GM12878 (cell line): ENCODE data around the gene GALNTL6. TPM values are rescaled to one million over a fixed set of nuclear protein-coding genes. Genes with fewer than 3 reads are reported as not detected.

Source experiments
- ATAC-seq: fragments of 200-7000 bp; cut with Tn5 transposase; 3 replicates; pipeline ENCODE4 v1.9.1; 2020; ENCODE audit warnings: mild to moderate bottlenecking, moderate library complexity
- BruUV-seq: library from RNA; stranded (reverse); fragments of 400-500 nt; replicated peaks from 2 replicates; lab custom pipeline; 2021; lab: Mats Ljungman, UMichigan
- CTCF ChIA-PET: fragments of 300-600 bp; sonication (Branson Sonifier 250); formaldehyde crosslinking; extraction: SDS; loops from one replicate; lab custom pipeline; 2021; ENCODE audit warnings: inconsistent platforms; lab: Yijun Ruan, JAX
- POLR2A ChIA-PET: fragments of 350-600 bp; formaldehyde crosslinking; extraction: SDS; loops from one replicate; lab custom pipeline; 2021; ENCODE audit warnings: inconsistent platforms; lab: Charles Lee
- RAD21 ChIA-PET: fragments of 300-600 bp; sonication (Branson Sonifier 250); formaldehyde crosslinking; loops from one replicate; lab custom pipeline; 2023; ENCODE audit warnings: antibody characterized with exemption; ENCODE audit not compliant: unreplicated experiment; lab: Charles Lee
- SMC1A ChIA-PET: fragments of 300-600 bp; sonication (Branson Sonifier 250); formaldehyde crosslinking; loops from one replicate; lab custom pipeline; 2023; ENCODE audit not compliant: unreplicated experiment, uncharacterized antibody; lab: Charles Lee
- DNase-seq: peaks from one replicate; pipeline ENCODE4 v3.0.0-alpha.2; 2011; ENCODE audit warnings: low read depth, low spot score
- FAIRE-seq: peaks from 3 replicates; lab custom pipeline; 2011; peaks lifted over from hg19 to GRCh38; lab: Jason Lieb, UNC
- H2AFZ ChIP-seq: 2 replicates; pipeline ENCODE4 v1.6.0; 2011; ENCODE audit warnings: low read depth, low read length, control low read depth; ENCODE audit not compliant: control insufficient read depth
- H3K27ac ChIP-seq: 2 replicates; pipeline ENCODE4 v1.5.1; 2011; ENCODE audit warnings: control low read depth; ENCODE audit not compliant: control insufficient read depth, insufficient read depth
- H3K27me3 ChIP-seq, 2 experiments: replicated peaks in 1 of 2; 2 replicates each; pipeline versions ENCODE4 v1.6.0 to v1.6.1; 2011; ENCODE audit warnings: low read length in 1 of 2; ENCODE audit not compliant: control insufficient read depth in 2 of 2, insufficient read depth in 2 of 2
- H3K36me3 ChIP-seq, 2 experiments: 2 replicates each; pipeline ENCODE4 v1.5.1; 2011; ENCODE audit warnings: low read length in 1 of 2; ENCODE audit not compliant: control insufficient read depth in 2 of 2, insufficient read depth in 2 of 2
- H3K4me1 ChIP-seq: 2 replicates; pipeline ENCODE4 v1.6.1; 2011; ENCODE audit warnings: mild to moderate bottlenecking, low read length, moderate library complexity, mixed read lengths; ENCODE audit not compliant: control insufficient read depth, insufficient read depth
- H3K4me2 ChIP-seq: 2 replicates; pipeline ENCODE4 v1.6.0; 2011; ENCODE audit warnings: control low read depth; ENCODE audit not compliant: control insufficient read depth, insufficient read depth
- H3K4me3 ChIP-seq: fragments of 200-600 bp; sonication (generic); 2 replicates; pipeline ENCODE4 v1.5.1; 2016
- H3K79me2 ChIP-seq: 2 replicates; pipeline ENCODE4 v1.6.0; 2011; ENCODE audit warnings: low read length; ENCODE audit not compliant: control insufficient read depth, insufficient read depth
- H3K9ac ChIP-seq: 2 replicates; pipeline ENCODE4 v1.8.0; 2011; ENCODE audit warnings: low read length, control low read depth, mixed read lengths; ENCODE audit not compliant: control insufficient read depth, insufficient read depth
- H3K9me3 ChIP-seq: replicated peaks from 3 replicates; pipeline ENCODE4 v1.5.1; 2011; ENCODE audit warnings: mild to moderate bottlenecking, low read length; ENCODE audit not compliant: control insufficient read depth, insufficient read depth
- H4K20me1 ChIP-seq: 2 replicates; pipeline ENCODE4 v1.6.0; 2011; ENCODE audit not compliant: control insufficient read depth, insufficient read depth
- FOXM1 ChIP-seq: IDR thresholded peaks from 2 replicates; pipeline ENCODE4 v1.6.1; 2012; ENCODE audit warnings: low read depth, mild to moderate bottlenecking, inconsistent platforms, low read length, moderate library complexity
- IKZF1 ChIP-seq: fragments of 450-650 bp; conservative IDR thresholded peaks from 2 replicates; pipeline ENCODE4 v1.6.1; 2017; ENCODE audit warnings: antibody characterized with exemption, mild to moderate bottlenecking
- IKZF2 ChIP-seq, 2 experiments: fragments of 450-650 bp; IDR thresholded peaks; 2 replicates each; pipeline ENCODE4 v1.6.1; 2017; ENCODE audit warnings: mild to moderate bottlenecking in 2 of 2, moderate library complexity in 2 of 2
- MTA2 ChIP-seq: fragments of 450-650 bp; IDR thresholded peaks from 2 replicates; pipeline ENCODE4 v1.6.1; 2016; ENCODE audit warnings: low read depth, mild to moderate bottlenecking, moderate library complexity
- NFYA ChIP-seq: IDR thresholded peaks from 2 replicates; pipeline ENCODE4 v1.6.1; 2011; ENCODE audit warnings: low read depth, mild to moderate bottlenecking, low read length, improper control_type of control experiment, borderline replicate concordance
- RELA ChIP-seq: fragments of 450-650 bp; IDR thresholded peaks from 2 replicates; pipeline ENCODE4 v1.8.0; 2014; ENCODE audit warnings: borderline replicate concordance; ENCODE audit not compliant: partially characterized antibody
- SMARCA5 ChIP-seq: fragments of 450-650 bp; IDR thresholded peaks from 2 replicates; pipeline ENCODE4 v1.6.1; 2017; ENCODE audit warnings: mild to moderate bottlenecking
- ZNF24 ChIP-seq: fragments of 450-650 bp; IDR thresholded peaks from 2 replicates; pipeline ENCODE4 v1.6.1; 2017; ENCODE audit warnings: antibody characterized with exemption, mild to moderate bottlenecking
- WGBS: methylation state at CpG from one replicate; pipeline ENCODE4 v1.1.6; 2016; ENCODE audit warnings: low lambda C conversion rate; ENCODE audit not compliant: insufficient replicate concordance, insufficient coverage; ENCODE audit errors: missing lambda C conversion rate; 5-methylcytosine and 5-hydroxymethylcytosine counted together
- in situ Hi-C: fragments of 300-500 bp; cut with MboI; formaldehyde crosslinking; loops from 9 replicates; pipeline ENCODE4 v1.14.3; 2018; ENCODE audit warnings: mixed read lengths
- intact Hi-C: fragments of 100-400 bp; cut with micrococcal nuclease; formaldehyde crosslinking; loops from one replicate; pipeline ENCODE4 v1.14.2; 2022; ENCODE audit not compliant: unreplicated experiment
- polyA plus RNA-seq, 11 experiments: library from polyadenylated mRNA; depleted of rRNA in 4 of 11; unstranded in 6 of 11; stranded (reverse) in 5 of 11; fragments of >200 nt; fragmentation: Nextera tagmentation in 4 of 11; fragmentation: Illumina TruSeq in 1 of 11; extraction: Ambion mirVana in 4 of 11; extraction: Trizol in 1 of 11; gene quantifications; 1 replicate in 1 of 11; 2 replicates in 10 of 11; pipeline versions ENCODE4 v1.2.1 to v1.2.3, GENCODE V29; 2011 to 2016; ENCODE audit warnings: inconsistent platforms in 2 of 11, missing spikeins in 2 of 11, low read depth in 1 of 11
- total RNA-seq, 4 experiments: library from RNA; depleted of rRNA in 3 of 4; stranded (reverse); fragments of >200 nt in 3 of 4; fragmentation: Illumina TruSeq in 1 of 4; extraction: Trizol in 1 of 4; gene quantifications; 2 replicates each; pipeline versions ENCODE4 v1.2.1 to v1.2.3, GENCODE V29; 2013 to 2021
- TF ChIP-seq, protein P1 (sequence below): fragments of 450-650 bp; formaldehyde crosslinking; IDR thresholded peaks from 2 replicates; pipeline ENCODE4 v1.4.0; 2022; ENCODE audit warnings: mild to moderate bottlenecking, moderate library complexity

GALNTL6 gene
- total and polyA plus RNA-seq, 10 of the 15 experiments (the other 5 are each of a cell fraction or from before 2014, with no cell fraction given): 0.01 to 0.29 TPM; not detected in 8

DNA sequence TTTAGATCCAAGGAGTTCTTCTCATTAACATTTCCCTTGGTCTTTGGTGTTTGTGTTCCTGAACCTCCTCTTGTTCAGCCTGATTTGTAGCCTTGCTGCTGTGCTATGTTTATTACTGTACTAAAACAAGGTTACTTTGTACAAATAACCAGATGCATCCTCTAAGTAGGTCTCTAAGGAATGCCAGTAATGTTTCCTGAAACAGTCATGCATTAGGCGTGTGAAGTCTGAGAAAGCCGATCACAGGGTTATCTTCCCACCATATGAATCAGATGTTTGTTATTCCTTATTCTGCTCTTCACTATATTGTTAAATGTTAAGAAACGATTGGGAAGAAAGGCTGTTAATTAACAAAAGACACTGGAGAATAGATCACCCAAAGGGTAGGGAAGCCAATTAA lies 66.9 kb downstream of the GALNTL6 start (continued):
- TF ChIP-seq ZNF24 (no peak), FOXM1 (no peak), NFYA (no peak), SMARCA5 (no peak), IKZF1 (no peak), RELA (no peak), IKZF2 (IDR thresholded peaks at IDR 0.05) (no peak)
- TF ChIP-seq, protein P1, sequence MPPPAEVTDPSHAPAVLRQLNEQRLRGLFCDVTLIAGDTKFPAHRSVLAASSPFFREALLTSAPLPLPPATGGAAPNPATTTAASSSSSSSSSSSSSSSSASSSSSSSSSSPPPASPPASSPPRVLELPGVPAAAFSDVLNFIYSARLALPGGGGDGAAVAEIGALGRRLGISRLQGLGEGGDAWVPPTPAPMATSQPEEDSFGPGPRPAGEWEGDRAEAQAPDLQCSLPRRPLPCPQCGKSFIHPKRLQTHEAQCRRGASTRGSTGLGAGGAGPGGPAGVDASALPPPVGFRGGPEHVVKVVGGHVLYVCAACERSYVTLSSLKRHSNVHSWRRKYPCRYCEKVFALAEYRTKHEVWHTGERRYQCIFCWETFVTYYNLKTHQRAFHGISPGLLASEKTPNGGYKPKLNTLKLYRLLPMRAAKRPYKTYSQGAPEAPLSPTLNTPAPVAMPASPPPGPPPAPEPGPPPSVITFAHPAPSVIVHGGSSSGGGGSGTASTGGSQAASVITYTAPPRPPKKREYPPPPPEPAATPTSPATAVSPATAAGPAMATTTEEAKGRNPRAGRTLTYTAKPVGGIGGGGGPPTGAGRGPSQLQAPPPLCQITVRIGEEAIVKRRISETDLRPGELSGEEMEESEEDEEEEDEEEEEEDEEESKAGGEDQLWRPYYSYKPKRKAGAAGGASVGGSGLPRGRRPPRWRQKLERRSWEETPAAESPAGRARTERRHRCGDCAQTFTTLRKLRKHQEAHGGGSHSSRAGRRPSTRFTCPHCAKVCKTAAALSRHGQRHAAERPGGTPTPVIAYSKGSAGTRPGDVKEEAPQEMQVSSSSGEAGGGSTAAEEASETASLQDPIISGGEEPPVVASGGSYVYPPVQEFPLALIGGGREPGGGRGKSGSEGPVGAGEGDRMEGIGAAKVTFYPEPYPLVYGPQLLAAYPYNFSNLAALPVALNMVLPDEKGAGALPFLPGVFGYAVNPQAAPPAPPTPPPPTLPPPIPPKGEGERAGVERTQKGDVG (CRISPR knock-in tag): no peak

DNA sequence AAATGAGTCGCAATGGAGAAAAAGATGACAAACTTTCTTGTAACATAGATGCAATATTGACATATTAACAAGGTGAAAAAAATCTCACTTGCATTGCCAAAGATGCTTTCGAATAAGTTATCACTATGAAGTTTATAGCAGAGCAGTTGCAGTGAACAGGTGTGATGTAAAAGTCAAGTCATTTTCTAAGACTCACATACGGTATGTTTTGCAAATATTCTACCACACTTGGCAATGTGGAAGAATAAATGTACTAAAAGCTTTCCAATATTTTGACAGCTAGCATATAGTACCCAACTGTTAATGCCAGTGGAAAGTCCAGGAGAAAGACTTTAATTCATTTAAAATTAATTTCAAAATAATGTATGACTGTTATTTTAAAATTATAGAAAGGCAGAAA lies 76.5 kb downstream of the GALNTL6 start:
- WGBS: 32% methylated on average over 3 of the region's 3 CpGs
- intact Hi-C loops (no loop called here), in situ Hi-C loops (no loop called here)
- H3K9me3 ChIP-seq: no peaks in the 10 kb centered on the region
- H3K27ac ChIP-seq: no peak overlapping the region
- no peak for TF ChIP-seq MTA2
- FAIRE-seq (no peak), DNase-seq (no peak), ATAC-seq (no peak)
- POLR2A ChIA-PET: no interaction called here
- CTCF ChIA-PET: no interaction called here
- no peaks in the 10 kb centered on the region for H3K27me3 ChIP-seq
- H3K9ac ChIP-seq: no peak overlapping the region
- no peak overlapping the region for H3K4me3 ChIP-seq
- SMC1A ChIA-PET: interaction anchor here (0.7 kb wide), 1 partner anchor 38 kb away, joined by 4 read pairs; no protein-coding TSS in a partner anchor
- no peaks in the 10 kb centered on the region for H3K36me3 ChIP-seq
- RAD21 ChIA-PET: no interaction called here
- no peaks in the 10 kb centered on the region for H4K20me1 ChIP-seq
- no peak overlapping the region for H3K4me2 ChIP-seq
- no peak overlapping the region for H2AFZ ChIP-seq
- no TSS peak for BruUV-seq
- no peaks in the 10 kb centered on the region for H3K4me1 ChIP-seq
- no peaks in the 10 kb centered on the region for H3K79me2 ChIP-seq
